Posterior cingulate gyrus (tissue), 11 donors: Measurements from ENCODE around the gene TSPAN2.
"Not testable (repeated sequence)": the region's sequence is repeated elsewhere in the genome, so short reads cannot be mapped to it uniquely, and the experiment has no call there.

Experiments
- DNase-seq, 10 donors: peaks; one replicate each; pipeline versions ENCODE4 v3.0.0 to v3.0.0-alpha.2; 2020 to 2021; ENCODE audit warnings: mixed read lengths in 3 of 10
- intact Hi-C: fragments of 100-400 bp; cut with DNase I; formaldehyde crosslinking; loops from one replicate; pipeline ENCODE4 v1.15.1; 2023

TSPAN2 gene

DNA sequence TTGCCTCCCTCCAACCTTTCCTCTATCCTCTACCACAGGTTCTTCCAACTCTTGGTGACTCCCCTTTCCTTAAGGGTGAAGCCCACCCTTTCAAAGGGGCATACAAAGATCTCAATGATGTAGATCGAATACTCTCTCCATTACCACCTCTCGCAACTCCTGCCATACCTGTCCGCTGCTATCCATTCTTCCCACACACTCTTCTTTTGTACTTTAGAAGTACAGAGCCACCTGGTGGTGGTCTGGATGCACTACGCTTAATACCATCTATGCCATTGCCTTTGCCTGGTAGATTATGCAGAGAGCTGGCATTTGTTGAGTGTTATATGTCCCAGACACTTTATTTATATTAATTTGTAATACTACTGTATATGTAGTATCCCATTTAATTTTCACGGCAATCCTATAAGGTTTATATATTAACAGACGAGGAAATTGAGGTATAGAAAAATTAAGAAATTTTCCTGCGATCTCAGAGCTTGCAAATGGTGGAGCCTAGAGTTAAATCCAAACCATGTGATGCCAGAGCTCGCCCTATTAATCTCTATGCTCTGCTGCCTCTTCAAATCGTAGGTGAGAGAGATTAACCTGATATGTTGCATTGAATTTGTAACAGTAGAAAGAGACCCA lies 36.7 kb downstream of the TSPAN2 start:
- peak in 4 of 10 donors; percentile 24 to 40 (median 32) for DNase-seq
- intact Hi-C loops: no loop called here

DNA sequence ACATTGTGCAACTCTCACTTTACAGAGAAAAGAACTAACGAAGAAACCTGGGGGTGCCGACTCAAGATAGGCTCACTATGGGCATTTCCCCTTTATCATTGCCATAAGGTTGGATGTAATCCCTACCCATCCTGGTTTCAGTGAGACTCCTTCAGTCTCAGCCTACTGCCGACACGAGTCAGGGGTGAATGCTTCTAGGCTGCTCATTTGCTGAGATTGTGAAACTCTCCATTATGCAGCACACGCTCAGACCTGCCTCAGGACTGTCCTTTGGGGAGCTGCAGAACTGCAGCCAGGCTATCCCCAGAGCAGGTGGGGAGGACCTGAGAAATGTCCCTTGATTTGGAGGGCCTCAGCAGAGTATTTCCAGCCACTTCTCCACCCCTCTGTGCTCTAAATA lies 37.5 kb downstream of the TSPAN2 start:
- DNase-seq: no peak
- intact Hi-C loops: no loop called here

DNA sequence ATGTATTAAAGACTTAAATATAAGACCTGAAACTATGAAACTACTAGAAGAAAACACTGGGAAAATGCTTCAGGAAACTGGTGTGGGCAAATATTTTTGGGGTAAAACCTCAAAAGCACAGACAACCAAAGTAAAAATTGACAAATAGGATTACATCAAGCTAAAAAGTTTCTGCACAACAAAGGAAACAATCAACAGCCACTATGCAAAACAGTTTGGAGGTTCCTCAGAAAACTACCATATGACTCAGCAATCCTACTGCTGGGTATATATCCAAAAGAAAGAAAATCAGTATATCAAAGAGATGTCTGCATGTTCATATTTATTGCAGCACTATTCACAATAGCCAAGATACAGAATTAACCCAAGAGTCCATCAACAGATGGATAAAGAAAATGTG lies 42.6 kb downstream of the TSPAN2 start:
- intact Hi-C loops: no loop called here
- no peak for DNase-seq

DNA sequence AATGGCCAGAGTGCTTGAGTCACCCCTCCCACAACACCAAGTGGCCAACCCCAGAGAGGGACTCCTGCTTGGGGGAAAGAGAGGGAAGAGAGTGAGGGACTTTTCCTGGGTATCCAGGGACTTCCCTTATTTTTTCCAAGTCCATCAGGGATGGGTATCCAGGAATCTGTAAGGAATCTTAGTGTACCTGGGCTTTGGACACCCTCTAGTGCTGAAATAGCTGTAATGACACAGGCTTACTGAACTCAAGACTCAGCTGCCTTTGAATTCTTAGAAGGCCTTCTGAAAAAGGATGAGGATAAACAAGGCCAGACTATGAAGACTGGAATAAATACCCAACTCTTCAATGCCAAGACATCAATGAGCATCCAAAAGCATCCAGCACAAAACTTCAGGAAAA lies 47.6 kb downstream of the TSPAN2 start:
- intact Hi-C loops: no loop called here
- no peak for DNase-seq

DNA sequence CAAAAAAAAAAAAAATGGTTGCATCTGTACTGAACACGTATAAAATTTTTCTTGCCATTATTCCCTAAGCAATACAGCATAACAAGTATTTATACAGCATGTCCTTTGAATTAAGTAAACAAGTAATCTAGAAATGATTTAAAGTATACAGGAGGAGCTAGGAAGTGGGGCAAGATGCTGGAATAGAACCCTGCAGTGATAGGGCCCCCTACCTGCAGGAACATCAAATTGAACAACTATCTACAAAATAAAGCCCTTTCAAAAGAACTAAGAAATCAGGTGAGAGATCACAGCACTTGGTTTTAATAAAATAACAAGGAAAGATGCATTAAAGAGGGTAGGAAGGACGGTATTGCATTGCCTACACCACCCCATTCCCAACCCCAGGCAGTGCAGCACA lies 48.8 kb downstream of the TSPAN2 start:
- DNase-seq: no peak
- intact Hi-C loops: no loop called here

DNA sequence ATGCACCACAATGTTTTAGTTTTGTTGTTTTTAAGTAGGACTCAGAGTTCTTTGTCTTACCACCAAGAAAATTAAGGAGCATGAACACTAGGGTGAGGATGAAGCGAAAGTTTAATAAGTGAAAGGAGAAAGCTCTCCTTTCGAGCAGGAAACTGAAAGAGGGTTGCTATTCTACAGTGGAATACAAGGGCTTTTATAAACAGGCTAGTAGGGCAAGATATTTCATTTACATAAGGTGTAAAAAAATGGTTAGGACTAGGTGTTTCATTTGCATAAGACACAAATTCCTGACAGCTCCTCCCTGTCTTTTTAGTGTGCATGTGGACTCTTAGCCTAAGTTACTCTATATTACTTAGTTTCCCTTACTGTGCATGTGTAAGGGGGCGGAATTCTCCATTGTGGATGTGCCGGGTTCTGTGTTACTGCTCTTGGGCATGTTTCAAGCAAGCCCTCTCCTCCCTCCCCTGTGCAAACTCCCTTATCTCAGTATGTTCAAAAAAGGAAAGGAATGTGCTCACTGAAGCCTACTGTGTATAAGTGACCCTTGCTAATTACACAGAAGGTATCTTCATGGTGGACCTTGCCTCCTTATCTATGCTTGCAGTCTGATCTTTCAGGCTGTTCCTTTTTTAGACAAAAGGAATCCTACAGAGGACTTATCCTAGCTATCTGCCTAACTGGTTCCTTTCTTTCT lies 52.3 kb downstream of the TSPAN2 start:
- no peak for DNase-seq
- intact Hi-C loops: no loop called here

DNA sequence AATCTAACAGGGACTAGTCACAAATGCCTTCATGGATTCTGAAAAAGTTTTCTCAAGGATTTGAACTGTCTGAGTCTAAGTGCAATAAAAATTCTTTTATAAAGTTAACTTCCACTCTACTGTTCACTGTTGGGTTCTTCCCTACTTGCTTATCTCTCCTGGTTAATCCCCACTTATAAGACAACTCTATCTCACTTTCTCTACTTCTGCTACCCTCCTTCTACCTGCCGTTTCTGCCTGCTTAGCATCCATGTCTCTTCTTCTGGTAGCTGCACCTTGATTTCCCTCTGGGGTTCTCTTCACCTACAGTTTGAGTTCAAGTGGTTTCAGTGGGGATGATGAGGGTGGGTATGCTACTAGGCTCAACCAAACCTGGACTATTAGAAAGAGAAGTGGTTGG lies 53.7 kb downstream of the TSPAN2 start:
- intact Hi-C loops: no loop called here
- no peak for DNase-seq

DNA sequence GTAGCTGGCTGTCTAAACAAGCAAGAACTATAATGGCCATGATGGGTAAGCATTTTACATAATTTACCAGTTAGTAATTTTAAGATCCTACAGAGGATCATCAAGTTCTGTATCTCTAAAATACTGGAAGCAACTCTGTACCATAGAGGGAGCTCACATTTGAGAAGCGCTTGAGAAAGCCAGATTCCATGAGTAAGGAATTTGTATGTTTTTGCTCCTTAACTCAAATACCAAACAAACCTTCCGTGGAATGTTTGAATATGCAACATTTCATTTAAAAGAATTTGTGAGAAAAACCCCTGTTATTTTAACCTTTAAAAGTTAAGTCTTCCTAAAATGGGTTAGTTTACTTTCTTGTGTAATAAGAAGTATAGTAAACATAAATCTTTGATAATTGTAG lies 57.7 kb downstream of the TSPAN2 start:
- intact Hi-C loops: no loop called here
- DNase-seq: no peak

DNA sequence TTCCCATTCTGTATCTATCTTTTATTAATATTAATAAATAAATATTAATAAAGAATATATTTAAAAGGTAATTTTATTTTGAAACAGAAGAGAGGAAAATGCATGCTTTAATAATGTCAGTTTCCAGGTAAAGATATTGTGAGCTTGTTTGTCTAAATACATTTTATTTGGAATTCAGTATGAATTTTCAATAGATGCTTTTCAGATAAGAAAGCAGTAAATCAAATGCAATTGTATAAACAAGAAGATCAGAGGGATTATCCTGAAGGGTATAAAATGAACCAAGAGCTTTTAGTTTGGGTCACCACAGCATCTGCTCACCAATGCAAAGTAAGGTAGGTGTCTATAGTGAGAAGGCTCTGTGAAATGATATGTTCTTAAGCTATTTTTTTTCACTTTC lies 59.8 kb downstream of the TSPAN2 start, which contains the start of gene TSHB:
TSS of gene TSHB (plus strand) at position 301 of the 400 bp plus-strand sequence. CDS start 3,537 bp downstream, outside the sequence.
- intact Hi-C loops: no loop called here
- DNase-seq: no peak

DNA sequence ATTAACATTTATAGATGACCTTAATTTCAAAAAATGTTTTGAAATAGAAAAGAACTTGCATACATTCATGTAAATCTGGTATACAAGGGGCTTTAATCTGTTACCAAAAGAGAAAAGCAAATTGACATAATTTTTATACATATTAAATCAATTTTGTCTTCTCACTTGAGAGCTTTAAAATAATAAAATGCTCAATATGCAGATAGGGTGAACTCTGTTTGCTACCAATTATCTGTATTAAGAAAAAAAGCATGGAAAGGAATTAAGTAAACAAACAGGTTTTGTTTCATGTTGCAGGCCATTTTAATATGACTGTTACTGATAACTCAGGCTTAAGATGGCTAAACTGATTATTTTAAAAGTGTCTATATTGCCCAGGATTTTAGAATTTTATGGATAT lies 65.7 kb downstream of the TSPAN2 start:
- no peak for DNase-seq
- intact Hi-C loops: no loop called here

DNA sequence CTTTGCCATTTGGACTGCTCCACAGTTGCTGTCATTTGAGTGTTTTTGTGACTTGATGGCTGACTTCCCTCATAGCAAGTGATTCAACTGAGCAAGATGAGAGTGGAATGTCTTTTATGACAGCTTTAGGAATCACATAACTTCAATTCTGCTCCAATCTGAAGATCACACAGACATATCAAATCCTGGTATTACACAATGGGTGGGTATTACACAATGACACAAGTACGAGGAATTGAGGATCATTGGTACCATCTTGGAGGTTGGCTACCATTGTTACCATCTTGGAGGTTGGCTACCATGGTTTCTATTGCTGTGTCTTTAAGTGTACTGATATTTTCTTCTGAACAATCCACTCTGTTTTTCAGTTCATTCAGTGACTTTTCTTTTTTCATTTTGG lies 68.2 kb downstream of the TSPAN2 start:
- DNase-seq: no peak
- intact Hi-C loops: no loop called here

DNA sequence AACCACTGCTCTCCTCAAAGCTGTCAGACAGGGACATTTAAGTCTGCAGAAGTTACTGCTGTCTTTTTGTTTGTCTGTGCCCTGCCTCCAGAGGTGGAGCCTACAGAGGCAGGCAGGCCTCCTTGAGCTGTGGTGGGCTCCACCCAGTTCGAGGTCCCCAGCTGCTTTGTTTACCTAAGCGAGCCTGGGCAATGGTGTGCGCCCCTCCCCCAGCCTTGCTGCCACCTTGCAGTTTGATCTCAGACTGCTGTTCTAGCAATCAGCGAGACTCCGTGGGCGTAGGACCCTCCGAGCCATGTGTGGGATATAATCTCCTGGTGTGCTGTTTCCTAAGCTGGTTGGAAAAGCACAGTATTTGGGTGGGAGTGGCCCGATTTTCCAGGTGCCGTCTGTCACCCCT lies 69.8 kb downstream of the TSPAN2 start:
- DNase-seq: peak in 2 of 10 donors; percentile 19 to 65
- intact Hi-C loops: not testable (repeated sequence)

DNA sequence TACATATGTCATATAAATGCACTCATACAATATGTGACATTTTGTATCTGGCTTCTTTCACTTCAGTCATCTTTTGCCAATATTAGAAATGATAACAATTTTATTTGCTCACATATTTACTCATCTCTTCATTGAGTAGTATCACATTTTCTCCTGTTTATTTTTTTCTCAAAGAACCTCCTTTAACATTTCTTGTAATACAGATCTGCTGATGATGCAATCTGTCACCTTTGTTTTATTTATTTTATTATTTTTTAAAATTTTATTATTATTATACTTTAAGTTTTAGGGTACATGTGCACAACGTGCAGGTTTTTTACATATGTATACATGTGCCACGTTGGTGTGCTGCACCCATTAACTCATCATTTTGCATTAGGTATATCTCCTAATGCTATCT lies 75.5 kb downstream of the TSPAN2 start:
- intact Hi-C loops: no loop called here
- no peak for DNase-seq

DNA sequence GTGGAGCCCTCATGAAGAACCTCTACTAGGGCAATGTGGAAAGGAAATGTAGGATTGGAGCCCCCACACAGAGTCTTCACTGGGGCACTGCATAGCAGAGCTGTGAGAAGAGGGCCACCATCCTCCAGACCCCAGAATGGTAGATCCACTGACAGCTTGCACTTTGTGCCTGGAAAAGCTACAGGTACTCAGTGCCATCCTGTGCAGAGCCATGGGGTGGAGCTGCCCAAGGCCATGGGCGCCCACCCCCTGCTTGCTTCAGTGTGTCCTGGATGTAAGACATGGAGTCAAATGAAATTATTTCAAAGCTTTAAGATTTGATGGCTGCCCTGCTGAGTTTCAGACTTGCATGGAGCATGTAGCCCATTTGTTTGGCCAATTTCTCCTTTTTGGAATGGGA lies 76.9 kb downstream of the TSPAN2 start:
- intact Hi-C loops: no loop called here
- no peak for DNase-seq

DNA sequence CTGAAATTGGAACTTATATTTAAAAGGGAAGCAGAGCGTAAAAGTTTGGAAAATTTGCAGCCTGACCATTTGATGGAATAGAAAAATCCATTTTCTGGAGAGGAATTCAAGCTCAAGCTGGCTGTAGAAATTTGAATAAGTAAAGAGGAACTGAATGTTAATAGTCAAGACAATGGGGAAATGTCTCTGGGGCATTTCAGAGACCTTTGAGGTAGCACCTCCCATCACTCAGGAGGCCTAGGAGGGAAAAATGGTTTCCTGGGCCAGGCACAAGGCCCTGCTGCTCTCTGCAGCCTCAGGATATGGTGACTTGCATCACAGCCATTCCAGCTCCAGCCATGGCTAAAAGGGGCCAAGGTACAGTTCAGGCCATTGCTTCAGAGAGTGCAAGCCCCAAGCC lies 77.3 kb downstream of the TSPAN2 start:
- peak in 1 of 10 donors; percentile 73 for DNase-seq
- intact Hi-C loops: no loop called here

DNA sequence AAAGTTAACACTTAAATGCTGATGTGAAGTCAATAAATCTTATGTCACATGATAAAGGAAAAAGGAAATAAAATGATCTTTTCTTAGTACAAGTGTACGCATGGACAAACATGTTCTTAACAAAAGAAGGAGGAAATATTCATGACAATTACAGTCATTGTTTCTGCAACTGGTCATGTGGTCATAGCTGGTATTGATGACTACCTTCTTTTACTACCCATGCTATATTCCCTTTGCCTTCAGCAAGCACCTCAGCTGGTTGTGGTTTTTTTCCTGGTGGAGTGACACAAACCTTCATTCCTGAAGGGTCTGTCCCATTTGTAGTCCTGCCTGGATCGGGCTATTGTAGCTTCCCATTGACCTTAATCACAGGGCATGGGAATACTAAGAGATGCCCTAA lies 83.1 kb downstream of the TSPAN2 start:
- no peak for DNase-seq
- intact Hi-C loops: no loop called here
